ENCODE results near the gene PNPT1. TPM values are rescaled to one million over a fixed set of nuclear protein-coding genes. Genes with fewer than 3 reads are reported as not detected.

The PNPT1 gene
- total and polyA plus RNA-seq, 9 of the 15 experiments (the other 6 are each of a cell fraction or from before 2014, with no cell fraction given) = 46.5 to 104 (median 62.7) TPM

- no peak for TF ChIP-seq RNF219 (CRISPR knock-in tag; IDR thresholded peaks at IDR 0.05)
- no peak for TF ChIP-seq MEF2A (IDR thresholded peaks at IDR 0.05; ENCODE audit: control insufficient read depth, low read depth, low read length)
- TF ChIP-seq CREB5 (CRISPR knock-in tag; IDR thresholded peaks at IDR 0.05) = no peak
- TF ChIP-seq NCOA4 (IDR thresholded peaks at IDR 0.05; ENCODE audit: partially characterized antibody) = no peak
- no peak for TF ChIP-seq ZNF354B (CRISPR knock-in tag; IDR thresholded peaks at IDR 0.05)
- no peak for TF ChIP-seq IFI16 (CRISPR knock-in tag; IDR thresholded peaks at IDR 0.05)
- peak; percentile 72 for TF ChIP-seq GABPA (tag; conservative IDR thresholded peaks at IDR 0.05; ENCODE audit: low read depth)
- no peak for TF ChIP-seq POLR3G (IDR thresholded peaks at IDR 0.05; ENCODE audit: extremely low read depth, insufficient read length, insufficient replicate concordance)
- TF ChIP-seq BRF2 (IDR thresholded peaks at IDR 0.05; ENCODE audit: borderline replicate concordance, insufficient read depth, insufficient read length) = no peak
- TF ChIP-seq TCF7L2 (IDR thresholded peaks at IDR 0.05; ENCODE audit: low read depth, low read length) = no peak
- peak in 1 of 2 experiments; percentile 40; a peak in 1 of 4 replicates for TF ChIP-seq TRIM24 (IDR thresholded peaks at IDR 0.05)
- no peak for TF ChIP-seq ZBTB12 (CRISPR knock-in tag; IDR thresholded peaks at IDR 0.05)
- TF ChIP-seq PHF21A (IDR thresholded peaks at IDR 0.05; ENCODE audit: borderline replicate concordance, low read depth) = no peak
- no peak for TF ChIP-seq CGGBP1 (CRISPR knock-in tag; IDR thresholded peaks at IDR 0.05)
- peak; percentile 70 for TF ChIP-seq POLR2B (IDR thresholded peaks at IDR 0.05; ENCODE audit: low read depth, partially characterized antibody)
- peak; percentile 30; the same call in 1 of the 2 replicates for TF ChIP-seq TCF3 (CRISPR knock-in tag; IDR thresholded peaks at IDR 0.05)
- no peak for TF ChIP-seq PBX2 (CRISPR knock-in tag; IDR thresholded peaks at IDR 0.05; ENCODE audit: low read depth)
- TF ChIP-seq PBX2 (tag; conservative IDR thresholded peaks at IDR 0.05; ENCODE audit: low read depth) = no peak
These were observed at the start of gene PNPT1 (continued) for GRCh38 chr2:55693181-55694125.

Data from K562 (cell line).